OCI-LY3 (cell line): ENCODE measurements around the gene LRRTM3.

Experiments
- CTCF ChIP-seq: fragments of 200-600, 300-600 bp; sonication (generic); IDR thresholded peaks from 2 replicates; pipeline ENCODE4 v1.5.1; 2014; ENCODE audit warnings: antibody characterized with exemption, low read length, low read depth
- EZH2phosphoT487 ChIP-seq: fragments of 200-600 bp; shearing (Covaris generic); IDR thresholded peaks from 2 replicates; pipeline ENCODE4 v1.6.1; 2018; ENCODE audit warnings: antibody characterized with exemption, mixed run types, low read depth

GRCh38 chr10:66927251-66927935, 1.6 kb downstream of the LRRTM3 start:
- TF ChIP-seq CTCF (no peak), EZH2phosphoT487 (no peak)
